AG04450 (cell line): Measurements from ENCODE around the gene LRP3. TPM values are rescaled to one million over a fixed set of nuclear protein-coding genes. Genes with fewer than 3 reads are reported as not detected.
A peak's percentile ranks its signal among the peaks of the same experiment; 100 is the strongest.

Source experiments
- CTCF ChIA-PET: fragments of 300-600, 350-600 bp; formaldehyde crosslinking; extraction: SDS; loops from one replicate; lab custom pipeline; 2022; ENCODE audit warnings: antibody characterized with exemption, inconsistent platforms; lab: Charles Lee
- POLR2A ChIA-PET: fragments of 350-600 bp; formaldehyde crosslinking; extraction: SDS; loops from one replicate; lab custom pipeline; 2021; ENCODE audit warnings: antibody characterized with exemption, inconsistent platforms; lab: Yijun Ruan, JAX
- DNase-seq: peaks from one replicate; pipeline ENCODE4 v3.0.0-alpha.2; 2011; ENCODE audit warnings: low read depth, low spot score
- H3K27ac ChIP-seq: one replicate; pipeline ENCODE4 v1.5.1; 2012; ENCODE audit warnings: low read depth, low read length, control low read depth
- H3K27me3 ChIP-seq: one replicate; pipeline ENCODE4 v1.6.0; 2012; ENCODE audit warnings: low read length; ENCODE audit not compliant: control insufficient read depth, insufficient read depth
- H3K4me3 ChIP-seq: 2 replicates; pipeline ENCODE4 v1.5.1; 2011; ENCODE audit warnings: mild to moderate bottlenecking, low read depth, low read length, control low read depth
- H3K9me3 ChIP-seq: 2 replicates; pipeline ENCODE4 v1.5.1; 2012; ENCODE audit warnings: low read length; ENCODE audit not compliant: control insufficient read depth, insufficient read depth
- CTCF ChIP-seq: IDR thresholded peaks from 2 replicates; pipeline ENCODE4 v1.5.1; 2011; ENCODE audit warnings: low read depth, low read length, control low read depth, inconsistent platforms
- polyA plus RNA-seq: library from polyadenylated mRNA; depleted of rRNA; stranded (reverse); fragments of >200 nt; gene quantifications from 2 replicates; pipeline ENCODE4 v1.2.3, GENCODE V29; 2011

Gene LRP3
- polyA plus RNA-seq, 1 experiment, result 9.5 TPM

DNA sequence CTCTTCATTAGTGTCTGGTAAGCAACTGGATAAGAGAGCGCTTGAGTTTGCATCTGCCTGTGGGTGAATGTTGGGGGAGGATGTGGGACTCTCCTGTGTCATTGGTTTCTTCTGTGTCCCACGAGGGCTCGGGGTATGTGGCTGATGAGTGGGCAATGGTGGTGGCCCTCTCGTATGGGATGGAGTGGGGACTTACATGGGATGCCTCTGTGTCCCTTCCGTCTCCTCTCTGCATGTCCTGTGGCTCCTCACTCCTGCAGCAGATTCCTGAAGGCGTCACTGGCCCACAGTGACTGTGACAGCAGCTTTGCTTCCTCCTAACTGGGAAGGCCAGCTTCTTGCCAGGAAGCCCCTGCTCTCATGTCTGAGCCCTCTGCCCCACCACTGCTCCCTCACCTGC, 2.6 kb upstream of the LRP3 start:
- CTCF ChIA-PET, result interaction anchor here (0.6 kb wide), 1 partner anchor 38 kb away, joined by 3 read pairs; no protein-coding TSS in a partner anchor
- POLR2A ChIA-PET, result no interaction called here
- H3K9me3 ChIP-seq, result no peaks in the 10 kb centered on the region
- no peak overlapping the region for H3K4me3 ChIP-seq
- no peak overlapping the region for H3K27ac ChIP-seq
- no peak for TF ChIP-seq CTCF
- peaks cover 13% of the 10 kb centered on the region for H3K27me3 ChIP-seq
- DNase-seq, result no peak

DNA sequence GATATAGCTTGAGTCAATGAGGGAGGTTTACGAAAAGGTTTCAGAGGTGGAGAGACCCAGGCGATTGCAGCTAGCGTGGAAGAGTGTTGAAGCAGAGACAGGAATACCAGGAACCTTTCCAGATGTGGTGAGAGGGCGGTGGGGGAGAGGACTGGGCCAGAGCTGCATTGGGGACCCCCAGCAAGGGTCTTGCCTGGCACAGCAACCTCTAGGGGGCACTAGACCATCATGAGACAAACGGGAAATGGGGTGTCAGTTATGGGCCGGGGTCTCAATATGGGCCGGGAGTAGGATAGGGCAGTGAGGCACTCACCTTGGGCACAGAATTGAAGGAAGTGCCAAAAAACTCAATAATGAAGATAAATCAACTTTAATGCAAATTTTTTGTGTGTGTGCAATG, 2.1 kb upstream of the LRP3 start:
- H3K27ac ChIP-seq, result no peak overlapping the region
- TF ChIP-seq CTCF, result peak; percentile 19; the same call in 1 of the 2 replicates
- POLR2A ChIA-PET, result no interaction called here
- H3K9me3 ChIP-seq, result no peaks in the 10 kb centered on the region
- DNase-seq, result no peak
- CTCF ChIA-PET, result interaction anchor here (0.6 to 2.6 kb wide), 2 partner anchors 8 to 39 kb away, joined by 3 to 11 read pairs; no protein-coding TSS in a partner anchor
- peaks cover 10% of the 10 kb centered on the region for H3K27me3 ChIP-seq
- H3K4me3 ChIP-seq, result no peak overlapping the region

DNA sequence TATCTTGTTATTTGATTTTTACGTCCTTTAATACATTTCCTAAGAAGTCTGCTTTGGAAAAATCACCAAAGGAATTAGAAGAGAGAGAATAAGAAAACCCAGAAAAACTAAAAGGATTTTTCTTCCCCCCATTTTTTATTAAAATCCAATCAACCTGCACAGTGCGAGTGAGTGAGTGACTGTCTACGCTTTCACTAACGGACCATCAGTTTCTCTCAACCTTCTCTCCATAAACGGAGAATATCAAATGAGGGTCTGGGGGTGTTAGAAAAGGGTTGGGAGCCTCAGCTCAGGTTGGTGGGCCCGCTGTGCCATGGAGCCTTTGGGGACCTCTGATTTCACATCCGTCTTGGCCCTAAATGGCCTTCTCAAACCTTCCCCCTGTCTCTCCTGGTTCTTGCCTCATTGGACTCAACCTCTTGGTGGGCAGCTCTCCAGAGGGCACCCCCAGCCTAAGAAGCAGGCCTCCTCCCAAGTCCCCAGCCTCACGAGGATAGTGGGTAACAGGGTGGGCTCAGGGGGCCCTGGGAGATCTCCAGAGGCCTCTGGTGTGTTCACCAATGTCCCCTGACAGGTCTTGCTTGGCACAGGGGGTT, 763 bp upstream of the LRP3 start:
- ChIA-PET POLR2A (no interaction called here), CTCF (interaction anchor here (1.1 to 2.6 kb wide), 2 partner anchors 9 to 21 kb away, joined by 3 to 11 read pairs; no protein-coding TSS in a partner anchor)
- Histone ChIP-seq H3K27ac (no peak overlapping the region), H3K4me3 (no peak overlapping the region), H3K27me3 (peaks cover 9% of the 10 kb centered on the region), H3K9me3 (no peaks in the 10 kb centered on the region)
- DNase-seq, result no peak
- no peak for TF ChIP-seq CTCF

DNA sequence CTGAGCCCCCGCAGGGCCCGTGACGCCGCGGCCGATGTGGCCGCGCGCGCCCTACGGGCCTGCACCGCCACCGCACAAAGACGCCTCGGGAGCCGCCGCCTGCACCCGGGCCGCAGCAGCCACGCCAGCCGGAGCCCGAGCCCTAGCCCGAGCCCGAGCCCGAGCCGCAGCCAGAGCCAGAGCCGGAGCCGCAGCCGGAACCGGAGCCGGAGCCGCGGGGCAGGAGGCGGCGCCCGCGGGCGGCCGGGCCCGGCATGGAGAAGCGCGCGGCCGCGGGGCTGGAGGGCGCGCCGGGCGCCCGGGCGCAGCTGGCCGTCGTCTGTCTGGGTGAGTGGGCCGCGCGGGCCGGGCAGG, 379 bp downstream of the LRP3 start:
- POLR2A ChIA-PET, result no interaction called here

More for the DNA sequence above, 379 bp downstream of the LRP3 start:
- Histone ChIP-seq H3K4me3 (peak overlapping the region; percentile 66), H3K27ac (no peak overlapping the region), H3K9me3 (no peaks in the 10 kb centered on the region), H3K27me3 (peaks cover 9% of the 10 kb centered on the region)
- DNase-seq, result no peak
- no peak for TF ChIP-seq CTCF
- CTCF ChIA-PET, result interaction anchor here (2.6 kb wide), 1 partner anchor 10 kb away, joined by 11 read pairs; no protein-coding TSS in a partner anchor
